HG03439 (cell line): ENCODE results near the gene HTR3D.
A peak's percentile ranks its signal among the peaks of the same experiment; 100 is the strongest.
"Not testable (repeated sequence)": the region's sequence is repeated elsewhere in the genome, so short reads cannot be mapped to it uniquely, and the experiment has no call there.

Source experiments
- ATAC-seq: cut with Tn5 transposase; IDR thresholded peaks from one replicate; pipeline ENCODE4 v1.9.1; 2021; ENCODE audit warnings: mild to moderate bottlenecking, moderate library complexity; ENCODE audit not compliant: unreplicated experiment

Gene HTR3D

DNA sequence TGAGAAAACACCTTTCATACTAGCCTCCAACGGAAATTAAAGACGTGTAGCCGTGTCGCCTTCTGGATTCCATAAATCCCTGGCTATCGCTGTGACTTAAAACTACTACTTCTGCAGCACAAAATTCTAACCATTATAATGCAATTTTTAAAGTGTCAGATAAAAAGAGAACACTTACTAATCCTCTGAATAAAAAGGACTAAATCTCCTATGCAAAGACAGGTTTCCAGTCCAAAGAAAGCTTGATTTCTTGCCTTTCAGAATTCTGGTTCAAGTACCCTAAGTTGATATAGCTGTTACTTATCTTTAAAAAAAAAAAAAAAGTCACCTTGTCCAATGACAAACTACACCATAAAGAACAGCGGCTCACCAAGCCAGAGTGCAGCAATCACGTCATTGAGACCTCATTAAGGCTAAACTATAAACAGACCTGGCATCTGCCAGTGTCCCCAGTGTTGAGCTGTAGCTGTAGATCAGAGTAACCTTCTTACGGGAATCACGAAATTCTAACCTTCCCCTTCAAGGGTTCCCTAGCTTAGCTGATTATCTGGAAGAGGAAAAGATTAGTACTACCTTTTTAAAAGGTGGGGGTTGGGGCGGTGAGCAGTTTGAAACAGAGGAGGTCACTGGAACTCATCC, 16.0 kb upstream of the HTR3D start:
- no peak for ATAC-seq

DNA sequence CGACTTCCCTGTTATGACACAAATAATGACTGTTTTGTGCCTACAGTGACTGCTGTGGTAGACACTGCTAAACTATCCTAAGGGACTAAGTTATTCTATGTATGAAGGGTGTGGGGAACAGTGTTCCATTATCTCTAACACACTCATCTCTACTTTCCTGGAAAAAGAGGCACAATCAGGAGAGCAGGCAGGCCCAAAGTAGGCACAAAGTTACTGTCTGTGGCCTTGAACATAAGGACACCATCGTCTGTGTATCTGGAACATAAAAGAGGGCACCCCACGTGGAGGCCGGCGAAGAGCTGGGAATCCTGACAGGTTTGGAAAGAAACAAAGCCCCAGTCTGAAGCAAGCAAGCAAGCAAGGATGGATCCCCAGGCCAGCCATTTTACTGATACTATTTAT, 15.4 kb upstream of the HTR3D start:
- ATAC-seq: no peak

DNA sequence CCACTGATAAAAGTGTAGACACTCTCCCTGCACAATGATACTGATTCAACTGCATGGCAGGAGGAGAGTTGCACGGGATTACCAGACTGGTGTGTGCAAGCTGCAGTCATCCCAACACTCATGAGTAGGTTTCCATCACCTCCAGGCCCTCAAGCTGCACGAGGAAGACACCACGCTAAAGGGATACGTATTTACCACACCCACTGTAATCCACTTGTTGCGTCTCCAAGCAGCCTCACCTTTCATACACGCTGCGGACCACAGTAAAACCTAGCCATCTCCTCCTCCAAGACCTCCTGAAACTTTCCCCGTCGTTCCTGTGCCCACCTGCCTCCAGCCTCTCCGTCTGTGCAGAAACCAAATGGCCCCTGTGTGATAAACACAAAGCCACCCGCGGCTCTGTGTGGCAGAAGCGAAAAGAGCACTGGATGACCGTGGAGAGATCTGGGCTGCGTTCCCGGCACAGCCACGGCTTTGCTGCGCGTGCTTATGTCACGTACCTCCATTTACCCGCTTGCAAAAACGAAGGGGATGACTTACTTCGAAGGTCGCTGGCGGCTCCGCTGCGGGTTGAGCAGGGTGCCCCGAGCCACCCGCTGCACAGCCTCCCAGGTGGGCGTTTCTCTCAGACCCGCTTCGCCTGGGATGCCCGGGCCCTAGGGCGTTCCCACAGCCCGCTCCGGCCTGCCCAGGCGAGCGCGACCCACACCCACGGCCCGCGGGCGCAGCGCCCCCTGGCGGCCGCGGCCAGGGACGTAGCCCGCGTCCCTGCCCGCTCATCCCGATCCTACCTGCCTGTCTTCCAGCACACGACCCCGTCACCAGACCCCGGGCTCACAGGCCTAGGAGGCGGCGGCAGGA, 14.5 kb upstream of the HTR3D start:
- ATAC-seq: peak; percentile 55

DNA sequence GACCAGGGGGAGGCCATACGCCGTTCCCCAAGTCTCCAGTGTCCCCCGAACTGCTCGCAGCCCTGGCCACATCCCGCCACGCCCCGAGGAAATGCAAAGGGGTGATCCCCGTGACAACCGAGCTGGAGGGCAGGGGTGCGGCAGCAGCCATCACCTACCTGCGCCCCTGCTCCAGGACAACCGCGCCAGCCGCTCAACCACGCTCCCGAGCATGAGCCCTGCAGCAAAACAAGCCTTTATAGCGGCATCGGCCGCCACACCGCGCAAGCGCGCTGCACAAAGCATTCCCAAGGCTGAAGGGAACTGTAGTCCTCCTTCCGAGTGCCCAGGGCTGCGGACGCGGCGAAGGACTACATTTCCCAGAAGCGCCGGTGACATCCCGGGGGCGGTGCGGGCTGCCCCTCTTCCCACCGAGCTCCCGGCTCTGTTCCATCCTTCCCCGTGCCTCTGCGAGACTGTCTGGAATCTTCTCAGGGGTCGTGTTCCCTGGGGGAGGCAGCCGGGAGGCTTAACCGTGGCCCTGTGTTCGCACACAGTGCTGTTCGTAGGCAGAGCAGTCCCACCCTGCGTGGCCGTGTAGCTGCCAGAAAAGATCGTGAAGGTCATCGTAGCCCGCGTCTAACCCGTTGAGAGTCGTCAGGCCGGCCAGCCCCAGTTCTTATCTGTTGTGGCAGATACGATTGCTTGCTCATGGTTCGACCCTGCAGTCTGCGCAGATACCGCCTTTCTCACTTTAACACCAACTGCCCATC, 13.7 kb upstream of the HTR3D start, which contains the start of gene ABCC5:
Gene ABCC5 (minus strand): TSS at position 213 of the 752 bp plus-strand sequence. CDS start 3,492 bp downstream, outside the sequence.
- ATAC-seq: peak; percentile 95

DNA sequence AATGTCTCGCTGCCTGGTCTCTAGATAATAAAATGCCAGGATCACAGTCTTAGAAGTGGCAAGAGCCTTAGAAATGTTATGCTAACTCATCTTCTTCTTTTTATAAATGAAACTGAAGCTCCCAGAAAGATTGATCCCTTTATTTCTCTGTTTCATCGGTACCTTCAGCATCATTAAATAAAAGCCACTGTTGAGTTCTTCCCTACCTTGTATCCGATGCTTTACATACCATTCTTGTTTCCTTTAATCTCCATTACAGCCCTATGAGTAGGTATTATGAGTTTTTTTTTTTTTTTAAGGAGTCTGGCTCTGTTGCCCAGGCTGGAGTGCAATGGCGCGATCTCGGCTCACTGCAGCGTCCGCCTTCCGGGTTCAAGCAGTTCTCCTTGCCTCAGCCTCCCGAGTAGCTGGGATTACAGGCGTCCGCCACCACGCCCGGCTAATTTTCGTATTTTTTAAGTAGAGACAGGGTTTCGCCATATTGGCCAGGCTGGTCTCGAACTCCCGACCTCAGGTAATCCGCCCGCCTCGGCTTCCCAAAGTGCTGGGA, 13.0 kb upstream of the HTR3D start:
- no peak for ATAC-seq

DNA sequence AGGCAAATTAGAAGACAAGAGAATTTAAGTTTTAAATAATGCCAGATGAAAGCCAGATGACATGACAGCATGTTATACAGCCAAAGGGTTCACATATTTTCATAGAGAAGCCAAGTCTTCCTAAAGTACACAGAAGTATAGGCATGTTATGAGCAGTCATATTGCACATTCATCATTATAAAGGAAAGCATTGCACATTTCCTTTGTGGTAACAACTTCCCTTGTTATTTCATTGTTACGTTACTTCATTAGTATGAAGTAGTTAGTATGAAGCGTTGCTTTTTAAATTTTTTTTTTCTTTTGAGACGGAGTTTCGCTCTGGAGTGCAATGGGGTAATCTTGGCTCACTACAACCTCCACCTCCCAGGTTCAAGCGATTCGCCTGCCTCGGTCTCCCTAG, 9.2 kb upstream of the HTR3D start:
- no peak for ATAC-seq

DNA sequence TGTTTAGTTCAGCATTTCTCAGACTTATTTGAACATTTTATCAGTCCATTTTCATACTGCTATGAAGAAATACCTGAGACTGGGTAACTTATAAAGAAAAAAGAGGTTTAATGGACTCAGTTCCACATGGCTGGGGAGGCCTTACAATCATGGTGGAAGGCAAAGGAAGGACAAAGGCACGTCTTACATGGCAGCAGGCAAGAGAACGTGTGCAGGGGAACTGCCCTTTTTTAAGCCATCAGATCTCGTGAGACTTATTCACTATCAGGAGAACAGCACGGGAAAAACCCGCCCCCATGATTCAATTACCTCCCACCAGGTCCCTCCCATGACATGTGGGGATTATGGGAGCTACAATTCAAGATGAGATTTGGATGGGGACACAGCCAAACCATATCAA, 6.3 kb upstream of the HTR3D start:
- ATAC-seq: not testable (repeated sequence)

DNA sequence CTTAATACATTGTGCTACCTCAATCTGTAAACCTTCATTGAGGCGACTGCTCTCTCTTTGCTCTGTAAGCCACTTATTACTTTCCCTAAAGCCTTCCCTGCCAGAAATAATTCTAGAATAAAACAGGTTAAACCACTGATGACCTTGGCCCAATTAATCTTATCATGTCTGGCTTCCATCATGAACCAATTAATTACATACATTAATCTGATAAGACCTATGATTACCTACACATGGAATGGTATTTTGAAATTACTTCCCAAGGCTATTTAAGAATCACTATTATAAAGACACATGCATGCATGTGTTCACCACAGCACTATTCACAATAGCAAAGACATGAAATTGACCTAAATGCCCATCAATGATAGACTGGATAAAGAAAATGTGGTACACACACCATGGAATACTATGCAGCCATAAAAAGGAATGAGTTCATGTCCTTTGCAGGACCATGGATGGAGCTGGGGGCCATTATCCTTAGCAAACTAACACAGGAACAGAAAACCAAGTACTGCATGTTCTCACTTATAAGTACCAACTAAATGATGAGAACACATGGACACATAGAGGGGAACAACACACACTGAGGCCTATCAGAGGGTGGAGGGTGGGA, 3.2 kb upstream of the HTR3D start:
- not testable (repeated sequence) for ATAC-seq

DNA sequence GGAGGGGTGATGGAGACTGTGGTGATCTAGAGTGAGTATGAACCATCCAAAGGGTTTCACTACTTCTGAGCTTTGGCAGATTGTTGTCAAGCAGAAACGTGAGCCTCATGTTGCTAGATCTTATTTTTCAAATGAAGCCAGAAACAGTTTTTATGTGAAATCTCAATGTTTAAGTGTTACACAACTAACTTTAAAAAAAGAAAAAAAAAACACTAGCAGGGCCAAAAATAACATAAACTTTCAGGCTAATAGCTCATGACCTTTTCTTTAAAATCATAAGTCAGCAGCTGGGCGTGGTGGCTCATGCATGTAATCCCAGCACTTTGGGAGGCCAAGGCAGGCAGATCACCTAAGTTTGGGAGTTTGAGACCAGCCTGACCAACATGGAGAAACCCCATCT, 2.1 kb upstream of the HTR3D start:
- ATAC-seq: no peak

DNA sequence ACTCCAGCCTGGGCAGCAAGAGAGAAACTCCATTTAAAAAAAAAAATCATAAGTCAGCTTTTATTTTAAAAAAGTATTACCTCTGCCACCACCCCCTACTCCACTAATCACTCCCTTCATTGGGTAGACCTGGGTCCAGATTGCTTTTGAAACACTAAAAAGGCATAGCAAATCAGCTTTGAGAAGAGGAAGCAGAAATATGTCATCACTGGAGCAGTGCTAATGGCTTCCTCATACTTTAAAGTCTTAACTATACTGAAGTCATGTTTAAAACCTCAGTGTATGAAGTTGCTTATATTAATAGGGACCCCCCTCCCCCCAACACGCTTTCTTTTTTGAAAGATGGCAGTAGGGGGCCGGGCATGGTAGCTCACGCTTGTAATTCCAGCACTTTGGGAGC, 1.0 kb upstream of the HTR3D start:
- no peak for ATAC-seq

DNA sequence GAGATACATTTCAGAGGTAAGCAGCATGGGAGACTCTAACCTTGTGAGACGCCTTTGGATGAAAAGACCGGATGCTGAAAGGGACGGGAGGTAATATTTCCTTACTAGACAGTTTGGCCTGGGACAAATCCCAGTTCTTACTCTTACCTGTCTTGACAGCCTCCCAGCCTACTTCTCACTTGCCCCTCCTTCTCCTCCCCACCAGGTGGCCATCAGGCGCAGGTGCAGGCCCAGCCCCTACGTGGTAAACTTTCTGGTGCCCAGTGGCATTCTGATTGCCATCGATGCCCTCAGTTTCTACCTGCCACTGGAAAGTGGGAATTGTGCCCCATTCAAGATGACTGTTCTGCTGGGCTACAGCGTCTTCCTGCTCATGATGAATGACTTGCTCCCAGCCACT, 6.3 kb downstream of the HTR3D start:
- ATAC-seq: no peak

DNA sequence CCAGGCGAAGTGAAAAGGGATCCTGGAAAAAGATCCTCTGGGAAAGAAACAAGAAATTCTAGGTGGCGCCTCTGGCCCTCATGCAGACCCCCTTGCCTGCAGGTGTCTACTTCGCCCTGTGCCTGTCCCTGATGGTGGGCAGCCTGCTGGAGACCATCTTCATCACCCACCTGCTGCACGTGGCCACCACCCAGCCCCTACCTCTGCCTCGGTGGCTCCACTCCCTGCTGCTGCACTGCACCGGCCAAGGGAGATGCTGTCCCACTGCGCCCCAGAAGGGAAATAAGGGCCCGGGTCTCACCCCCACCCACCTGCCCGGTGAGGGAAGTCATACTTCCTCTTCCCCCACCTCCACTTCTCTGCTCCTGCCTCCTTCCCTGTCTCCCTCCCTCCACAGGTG, 6.8 kb downstream of the HTR3D start:
- ATAC-seq: not testable (repeated sequence)

DNA sequence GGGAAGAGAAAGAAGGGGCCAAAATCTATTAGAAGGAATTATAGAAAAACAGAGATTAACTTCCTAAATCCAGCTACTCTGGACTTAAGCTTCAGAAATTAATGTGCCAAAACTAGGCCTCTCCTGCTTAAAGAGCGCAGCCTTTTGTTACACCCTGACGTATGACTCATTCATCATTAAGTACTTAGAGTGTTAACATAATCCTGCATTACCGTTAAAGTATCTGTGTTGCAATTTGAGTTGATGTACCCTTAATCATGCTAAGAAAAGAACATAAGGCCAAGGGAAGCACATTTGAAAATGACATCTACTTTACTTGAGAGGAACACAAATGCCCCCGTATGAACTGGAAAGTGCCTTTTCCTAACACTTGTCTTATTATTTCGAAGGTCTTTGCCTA, 7.9 kb downstream of the HTR3D start:
- no peak for ATAC-seq

DNA sequence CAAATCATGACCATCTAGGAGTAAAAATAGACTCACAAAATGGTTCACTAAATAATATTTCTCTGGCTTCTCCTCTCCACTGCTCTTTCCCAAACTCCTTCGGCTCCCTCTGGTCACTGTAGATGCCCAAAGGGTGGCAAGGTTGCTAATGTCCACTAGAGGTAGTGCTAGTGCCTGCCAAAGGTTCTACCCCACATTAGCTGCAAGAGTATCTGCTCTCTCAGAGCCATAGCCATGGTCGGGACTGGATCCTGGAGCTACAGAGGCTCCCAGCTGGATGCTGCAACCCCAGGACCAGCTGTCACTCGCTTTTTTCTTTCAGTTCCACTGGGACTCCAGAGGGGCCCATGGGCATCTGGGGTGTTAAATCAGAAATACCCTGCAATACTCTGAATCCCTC, 8.5 kb downstream of the HTR3D start:
- no peak for ATAC-seq

DNA sequence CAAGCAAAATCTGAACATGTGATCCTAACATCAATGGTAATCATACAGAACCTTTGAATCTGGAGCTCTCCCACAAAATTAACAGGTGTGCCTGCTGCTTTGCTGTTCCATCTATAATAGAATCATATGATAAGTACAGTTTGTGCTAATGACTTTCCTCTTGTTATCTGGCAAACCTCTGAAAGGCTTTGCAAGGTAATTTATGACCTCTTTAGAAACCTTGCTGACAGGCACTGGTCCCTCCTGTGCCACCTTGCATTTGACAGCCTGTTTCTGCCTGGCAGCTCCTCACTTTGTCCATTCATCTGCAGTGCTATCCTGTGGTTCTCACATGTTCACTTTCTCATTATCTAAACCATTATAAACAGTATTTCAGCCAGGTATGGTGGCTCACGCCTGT, 11.1 kb downstream of the HTR3D start:
- no peak for ATAC-seq

DNA sequence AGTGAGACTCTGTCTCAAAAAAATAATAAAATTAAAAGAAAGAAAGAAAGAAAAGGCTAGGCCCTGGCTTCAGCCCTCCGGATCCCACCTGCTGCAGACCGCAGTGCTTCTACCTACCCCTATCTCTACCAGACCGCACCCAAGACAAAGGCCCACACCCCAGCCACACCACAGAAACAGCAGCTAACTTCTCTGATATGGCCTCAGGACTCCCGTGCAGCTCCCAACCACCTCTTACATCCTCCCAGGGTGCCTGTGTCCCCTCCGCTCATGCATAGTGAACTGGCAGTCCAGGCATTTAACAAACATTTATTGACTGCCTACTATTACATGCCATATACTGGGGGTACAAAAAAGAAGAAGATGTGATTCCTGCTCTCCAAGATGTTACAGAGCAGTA, 14.5 kb downstream of the HTR3D start:
- no peak for ATAC-seq

DNA sequence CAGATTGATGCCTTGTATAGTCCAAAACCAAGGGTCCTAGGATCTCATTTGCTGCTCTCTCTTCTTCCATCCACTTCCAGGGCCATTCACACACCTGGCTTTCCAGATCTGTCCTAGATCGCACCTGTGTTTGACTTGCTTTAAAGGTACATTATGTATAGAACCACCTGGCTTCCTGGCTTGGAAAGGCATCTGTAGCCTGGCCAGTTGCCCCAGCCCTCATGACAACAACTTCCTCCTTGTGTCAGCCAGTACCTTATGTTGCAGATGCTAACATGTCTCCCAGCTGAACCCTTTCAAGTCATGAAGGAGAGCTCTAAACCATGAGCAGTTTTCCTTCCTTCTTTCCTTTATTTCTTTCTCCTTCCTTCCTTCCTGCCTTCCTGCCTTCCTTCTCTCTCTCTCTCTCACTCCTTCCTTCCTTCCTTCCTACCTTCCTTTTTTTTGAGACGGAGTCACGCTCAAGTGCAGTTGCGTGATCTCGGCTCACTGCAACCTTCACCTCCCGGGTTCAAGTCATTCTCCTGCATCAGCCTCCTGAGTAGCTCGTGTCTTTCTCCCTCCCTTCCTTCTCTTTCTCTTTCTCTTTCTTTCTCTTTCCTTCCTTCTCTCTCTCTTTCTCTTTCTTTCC, 18.8 kb downstream of the HTR3D start:
- no peak for ATAC-seq

DNA sequence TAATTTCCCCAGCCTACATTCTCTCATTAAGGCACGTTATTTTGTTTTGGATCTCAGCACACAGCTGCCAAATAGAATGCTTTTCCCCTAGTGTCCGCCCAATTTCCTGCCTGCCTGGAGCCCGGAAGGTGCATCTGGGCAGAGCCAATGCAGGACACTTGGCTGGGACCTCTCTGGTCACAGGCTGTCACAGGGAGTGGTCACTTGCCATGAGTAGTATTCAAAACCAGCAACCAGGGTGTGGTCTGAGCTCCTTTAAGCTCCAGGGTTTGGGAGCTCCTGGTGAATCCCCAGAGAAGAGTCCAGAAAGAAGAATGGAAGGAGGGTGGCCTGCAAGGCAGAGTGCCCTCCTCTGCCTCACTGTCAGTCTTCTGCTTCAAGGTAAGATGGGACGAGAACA, 21.2 kb downstream of the HTR3D start, which contains the start of gene HTR3C:
Gene HTR3C (plus strand): TSS at position 281 of the 400 bp plus-strand sequence. CDS start 34 bp downstream, at position 315.
- no peak for ATAC-seq

DNA sequence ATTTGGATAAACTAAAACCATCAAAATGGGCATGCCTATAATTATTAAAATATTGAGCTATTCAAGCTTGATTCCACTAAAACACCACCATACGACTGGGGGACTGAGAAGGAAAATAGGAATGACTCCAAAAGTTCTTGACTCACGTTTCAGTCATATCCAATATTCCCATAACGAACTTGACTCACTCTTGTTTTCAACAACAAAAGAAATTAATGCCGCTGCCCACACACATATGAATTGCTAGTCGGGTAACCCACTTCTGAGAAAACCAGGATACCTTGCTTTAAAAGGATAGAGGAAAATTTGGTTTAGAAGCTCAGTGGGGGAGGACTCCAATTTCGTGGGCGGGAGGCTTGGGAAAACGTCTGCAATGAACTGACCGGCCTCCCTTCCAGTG, 26.5 kb downstream of the HTR3D start:
- no peak for ATAC-seq

DNA sequence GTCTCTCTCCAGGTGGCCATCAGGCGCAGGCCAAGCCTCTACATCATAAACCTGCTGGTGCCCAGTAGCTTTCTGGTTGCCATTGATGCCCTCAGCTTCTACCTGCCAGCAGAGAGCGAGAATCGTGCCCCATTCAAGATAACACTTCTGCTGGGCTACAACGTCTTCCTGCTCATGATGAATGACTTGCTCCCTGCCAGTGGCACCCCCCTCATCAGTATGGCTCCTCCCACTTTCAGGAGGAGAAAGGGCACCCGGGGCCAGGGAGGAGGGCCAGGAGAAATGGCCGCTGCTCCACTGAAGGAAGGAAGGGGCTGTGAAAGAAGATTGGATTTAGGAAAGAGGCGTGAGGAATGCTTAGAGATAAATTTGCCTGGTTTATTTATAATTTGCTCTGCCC, 27.9 kb downstream of the HTR3D start:
- no peak for ATAC-seq
